SK-N-SH (cell line): ENCODE data around the gene HINFP. TPM values are rescaled to one million over a fixed set of nuclear protein-coding genes. Genes with fewer than 3 reads are reported as not detected.

Experiments
- CTCF ChIA-PET: fragments of 300-600, 350-600 bp; formaldehyde crosslinking; extraction: SDS; loops from one replicate; lab custom pipeline; 2021; lab: Yijun Ruan, JAX
- POLR2A ChIA-PET: fragments of 350-600 bp; sonication (Branson Sonifier 250); formaldehyde crosslinking; extraction: SDS; loops from one replicate; lab custom pipeline; 2020; ENCODE audit warnings: antibody characterized with exemption, inconsistent platforms; lab: Yijun Ruan, JAX
- DNase-seq: peaks from one replicate; pipeline ENCODE4 v3.0.0; 2012
- H2AFZ ChIP-seq: fragments of 200-600 bp; sonication (generic); 2 replicates; pipeline ENCODE4 v1.8.1; 2016; ENCODE audit warnings: antibody characterized with exemption, mild to moderate bottlenecking, low read depth
- H3F3A ChIP-seq: fragments of 200-600 bp; sonication (generic); replicated peaks from 2 replicates; pipeline ENCODE3; 2016; ENCODE audit warnings: antibody characterized with exemption, mild to moderate bottlenecking; ENCODE audit not compliant: insufficient read depth
- H3K27ac ChIP-seq, 2 experiments: fragments of 200-500 bp in 1 of 2; fragments of 200-600 bp in 1 of 2; sonication (Bioruptor generic) in 1 of 2; sonication (generic), shearing (Covaris generic) in 1 of 2; 2 replicates each; pipeline versions ENCODE4 v1.5.1 to v1.6.1; 2014 to 2016; ENCODE audit warnings: low read depth in 2 of 2, inconsistent platforms in 1 of 2, low read length in 1 of 2, mild to moderate bottlenecking in 1 of 2, mixed read lengths in 1 of 2
- H3K27me3 ChIP-seq: fragments of 200-600 bp; sonication (generic), shearing (Covaris generic); 2 replicates; pipeline ENCODE4 v1.6.1; 2016; ENCODE audit warnings: mixed run types; ENCODE audit not compliant: insufficient read depth
- H3K36me3 ChIP-seq, 2 experiments: fragments of 200-500 bp in 1 of 2; fragments of 200-600 bp in 1 of 2; sonication (Bioruptor generic) in 1 of 2; sonication (generic) in 1 of 2; replicated peaks in 1 of 2; 2 replicates each; pipeline versions ENCODE3 to v1.5.1; 2014 to 2016; ENCODE audit warnings: low read length in 1 of 2, mild to moderate bottlenecking in 1 of 2; ENCODE audit not compliant: insufficient read depth in 2 of 2, control insufficient read depth in 1 of 2
- H3K4me1 ChIP-seq, 2 experiments: fragments of 200-500 bp in 1 of 2; fragments of 200-600 bp in 1 of 2; sonication (Bioruptor generic) in 1 of 2; sonication (generic), shearing (Covaris generic) in 1 of 2; 2 replicates each; pipeline versions ENCODE4 v1.5.1 to v1.6.1; 2014 to 2016; ENCODE audit warnings: low read depth in 1 of 2, low read length in 1 of 2, mixed run types in 1 of 2; ENCODE audit not compliant: insufficient read depth in 2 of 2, control insufficient read depth in 1 of 2
- H3K4me2 ChIP-seq: fragments of 200-600 bp; sonication (generic), shearing (Covaris generic); 2 replicates; pipeline ENCODE4 v1.6.1; 2017; ENCODE audit warnings: mixed run types
- H3K4me3 ChIP-seq, 2 experiments: fragments of 200-500 bp in 1 of 2; fragments of 200-600 bp in 1 of 2; sonication (Bioruptor generic) in 1 of 2; sonication (generic), shearing (Covaris generic) in 1 of 2; 2 replicates each; pipeline versions ENCODE4 v1.5.1 to v1.8.1; 2014 to 2016; ENCODE audit warnings: low read depth in 2 of 2, inconsistent platforms in 1 of 2, low read length in 1 of 2, mild to moderate bottlenecking in 1 of 2, mixed read lengths in 1 of 2, moderate library complexity in 1 of 2
- H3K79me2 ChIP-seq: fragments of 200-600 bp; sonication (generic); 2 replicates; pipeline ENCODE4 v1.8.1; 2017; ENCODE audit warnings: mild to moderate bottlenecking; ENCODE audit not compliant: insufficient read depth
- H3K9ac ChIP-seq: fragments of 200-600 bp; sonication (generic); 2 replicates; pipeline ENCODE4 v1.6.1; 2017; ENCODE audit warnings: mixed run types
- H3K9me2 ChIP-seq: fragments of 200-600 bp; sonication (generic); 2 replicates; pipeline ENCODE4 v1.6.1; 2017; ENCODE audit warnings: mixed run types
- H3K9me3 ChIP-seq: fragments of 200-600 bp; sonication (generic); 2 replicates; pipeline ENCODE4 v1.6.1; 2017; ENCODE audit warnings: mixed run types, mild to moderate bottlenecking, moderate library complexity
- H4K20me1 ChIP-seq: fragments of 200-600 bp; sonication (generic); 2 replicates; pipeline ENCODE4 v1.6.1; 2017; ENCODE audit warnings: mild to moderate bottlenecking, mixed run types; ENCODE audit not compliant: insufficient read depth
- FOXJ3 ChIP-seq: sonication (generic); formaldehyde crosslinking; IDR thresholded peaks from 2 replicates; pipeline ENCODE4 v1.5.1; 2020; ENCODE audit warnings: mild to moderate bottlenecking, missing genetic modification reagents
- FOXM1 ChIP-seq: IDR thresholded peaks from 2 replicates; pipeline ENCODE4 v1.4.0; 2012; ENCODE audit warnings: low read depth, mild to moderate bottlenecking
- GABPA ChIP-seq: IDR thresholded peaks from 2 replicates; pipeline ENCODE4 v1.4.0; 2012; ENCODE audit warnings: low read depth, mild to moderate bottlenecking
- MXI1 ChIP-seq: IDR thresholded peaks from 2 replicates; pipeline ENCODE4 v1.6.1; 2012; ENCODE audit warnings: mild to moderate bottlenecking, low read depth, low read length, improper control_type of control experiment
- PBX3 ChIP-seq: IDR thresholded peaks from 2 replicates; pipeline ENCODE4; 2012
- POLR2AphosphoS5 ChIP-seq: IDR thresholded peaks from 2 replicates; pipeline ENCODE4 v1.6.1; 2012; ENCODE audit warnings: low read depth, low read length
- TCF12 ChIP-seq: IDR thresholded peaks from 2 replicates; pipeline ENCODE4 v1.4.0; 2012
- TEAD4 ChIP-seq: IDR thresholded peaks from 2 replicates; pipeline ENCODE4 v1.4.0; 2012; ENCODE audit warnings: mild to moderate bottlenecking, borderline replicate concordance; ENCODE audit not compliant: insufficient read depth
- YY1 ChIP-seq: IDR thresholded peaks from 2 replicates; pipeline ENCODE4 v1.4.0; 2012; ENCODE audit warnings: low read depth, mild to moderate bottlenecking
- WGBS: methylation state at CpG from one replicate; pipeline ENCODE4 v1.1.6; 2017; ENCODE audit warnings: low lambda C conversion rate; 5-methylcytosine and 5-hydroxymethylcytosine counted together
- polyA plus RNA-seq, 3 experiments: library from polyadenylated mRNA; depleted of rRNA; stranded (reverse); fragments of >200 nt; gene quantifications; 2 replicates each; pipeline ENCODE4 v1.2.3, GENCODE V29; 2012
- TF ChIP-seq, protein P1 (sequence below): IDR thresholded peaks from 2 replicates; pipeline ENCODE4 v1.4.0; 2012; ENCODE audit warnings: low read depth, borderline replicate concordance
- TF ChIP-seq, protein P2 (sequence below): IDR thresholded peaks from 2 replicates; pipeline ENCODE4 v1.6.1; 2012; ENCODE audit warnings: mild to moderate bottlenecking, low read depth, low read length, moderate library complexity
- TF ChIP-seq, protein P3 (sequence below): IDR thresholded peaks from 2 replicates; pipeline ENCODE4 v1.4.0; 2012; ENCODE audit warnings: low read depth, borderline replicate concordance
- TF ChIP-seq, protein P4 (sequence below): IDR thresholded peaks from 2 replicates; pipeline ENCODE4 v1.4.0; 2012; ENCODE audit warnings: low read depth

The HINFP gene
- polyA plus RNA-seq, 1 of the 3 experiments (the other 2 are of a cell fraction) = 21.8 TPM

GRCh38 chr11:119116601-119117000 lies 4.8 kb upstream of the HINFP start:
- Histone ChIP-seq H3K4me3 (no peak overlapping the region), H3K9me3 (no peaks in the 10 kb centered on the region), H2AFZ (no peak overlapping the region), H3K4me1 (peaks cover 7 to 9% of the 10 kb centered on the region in 2 experiments; a peak in 3 of 4 replicates), H3K36me3 (peaks cover 0 to 41% of the 10 kb centered on the region in 2 experiments), H4K20me1 (no peaks in the 10 kb centered on the region), H3K9ac (no peak overlapping the region), H3F3A (peaks cover 12% of the 10 kb centered on the region), H3K27me3 (no peaks in the 10 kb centered on the region), H3K27ac (no peak overlapping the region), H3K79me2 (peaks cover 2% of the 10 kb centered on the region), H3K9me2 (no peaks in the 10 kb centered on the region), H3K4me2 (no peak overlapping the region)
- ChIA-PET POLR2A (no interaction called here), CTCF (interaction anchor here (0.6 to 2.0 kb wide), 2 partner anchors 14 kb away, joined by 3 to 6 read pairs; partner anchors contain the start of gene DPAGT1)
- no peak for DNase-seq
- TF ChIP-seq, protein P1, sequence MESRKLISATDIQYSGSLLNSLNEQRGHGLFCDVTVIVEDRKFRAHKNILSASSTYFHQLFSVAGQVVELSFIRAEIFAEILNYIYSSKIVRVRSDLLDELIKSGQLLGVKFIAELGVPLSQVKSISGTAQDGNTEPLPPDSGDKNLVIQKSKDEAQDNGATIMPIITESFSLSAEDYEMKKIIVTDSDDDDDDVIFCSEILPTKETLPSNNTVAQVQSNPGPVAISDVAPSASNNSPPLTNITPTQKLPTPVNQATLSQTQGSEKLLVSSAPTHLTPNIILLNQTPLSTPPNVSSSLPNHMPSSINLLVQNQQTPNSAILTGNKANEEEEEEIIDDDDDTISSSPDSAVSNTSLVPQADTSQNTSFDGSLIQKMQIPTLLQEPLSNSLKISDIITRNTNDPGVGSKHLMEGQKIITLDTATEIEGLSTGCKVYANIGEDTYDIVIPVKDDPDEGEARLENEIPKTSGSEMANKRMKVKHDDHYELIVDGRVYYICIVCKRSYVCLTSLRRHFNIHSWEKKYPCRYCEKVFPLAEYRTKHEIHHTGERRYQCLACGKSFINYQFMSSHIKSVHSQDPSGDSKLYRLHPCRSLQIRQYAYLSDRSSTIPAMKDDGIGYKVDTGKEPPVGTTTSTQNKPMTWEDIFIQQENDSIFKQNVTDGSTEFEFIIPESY = no peak
- TF ChIP-seq, protein P2, sequence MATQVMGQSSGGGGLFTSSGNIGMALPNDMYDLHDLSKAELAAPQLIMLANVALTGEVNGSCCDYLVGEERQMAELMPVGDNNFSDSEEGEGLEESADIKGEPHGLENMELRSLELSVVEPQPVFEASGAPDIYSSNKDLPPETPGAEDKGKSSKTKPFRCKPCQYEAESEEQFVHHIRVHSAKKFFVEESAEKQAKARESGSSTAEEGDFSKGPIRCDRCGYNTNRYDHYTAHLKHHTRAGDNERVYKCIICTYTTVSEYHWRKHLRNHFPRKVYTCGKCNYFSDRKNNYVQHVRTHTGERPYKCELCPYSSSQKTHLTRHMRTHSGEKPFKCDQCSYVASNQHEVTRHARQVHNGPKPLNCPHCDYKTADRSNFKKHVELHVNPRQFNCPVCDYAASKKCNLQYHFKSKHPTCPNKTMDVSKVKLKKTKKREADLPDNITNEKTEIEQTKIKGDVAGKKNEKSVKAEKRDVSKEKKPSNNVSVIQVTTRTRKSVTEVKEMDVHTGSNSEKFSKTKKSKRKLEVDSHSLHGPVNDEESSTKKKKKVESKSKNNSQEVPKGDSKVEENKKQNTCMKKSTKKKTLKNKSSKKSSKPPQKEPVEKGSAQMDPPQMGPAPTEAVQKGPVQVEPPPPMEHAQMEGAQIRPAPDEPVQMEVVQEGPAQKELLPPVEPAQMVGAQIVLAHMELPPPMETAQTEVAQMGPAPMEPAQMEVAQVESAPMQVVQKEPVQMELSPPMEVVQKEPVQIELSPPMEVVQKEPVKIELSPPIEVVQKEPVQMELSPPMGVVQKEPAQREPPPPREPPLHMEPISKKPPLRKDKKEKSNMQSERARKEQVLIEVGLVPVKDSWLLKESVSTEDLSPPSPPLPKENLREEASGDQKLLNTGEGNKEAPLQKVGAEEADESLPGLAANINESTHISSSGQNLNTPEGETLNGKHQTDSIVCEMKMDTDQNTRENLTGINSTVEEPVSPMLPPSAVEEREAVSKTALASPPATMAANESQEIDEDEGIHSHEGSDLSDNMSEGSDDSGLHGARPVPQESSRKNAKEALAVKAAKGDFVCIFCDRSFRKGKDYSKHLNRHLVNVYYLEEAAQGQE = no peak
- TF ChIP-seq FOXJ3 (CRISPR knock-in tag) = no peak
- TF ChIP-seq, protein P3, sequence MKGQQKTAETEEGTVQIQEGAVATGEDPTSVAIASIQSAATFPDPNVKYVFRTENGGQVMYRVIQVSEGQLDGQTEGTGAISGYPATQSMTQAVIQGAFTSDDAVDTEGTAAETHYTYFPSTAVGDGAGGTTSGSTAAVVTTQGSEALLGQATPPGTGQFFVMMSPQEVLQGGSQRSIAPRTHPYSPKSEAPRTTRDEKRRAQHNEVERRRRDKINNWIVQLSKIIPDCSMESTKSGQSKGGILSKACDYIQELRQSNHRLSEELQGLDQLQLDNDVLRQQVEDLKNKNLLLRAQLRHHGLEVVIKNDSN = no peak
- WGBS = 56% methylated on average over 5 of the region's 5 CpGs

GRCh38 chr11:119117004-119117706 lies 4.2 kb upstream of the HINFP start:
- Histone ChIP-seq H3K4me1 (peaks cover 7 to 11% of the 10 kb centered on the region in 2 experiments; a peak in 3 of 4 replicates), H2AFZ (no peak overlapping the region), H3K79me2 (peaks cover 7% of the 10 kb centered on the region), H3K27me3 (no peaks in the 10 kb centered on the region), H3K9ac (no peak overlapping the region), H3K4me2 (no peak overlapping the region), H3K36me3 (peaks cover 0 to 36% of the 10 kb centered on the region in 2 experiments), H3K9me3 (no peaks in the 10 kb centered on the region), H3K9me2 (no peaks in the 10 kb centered on the region), H4K20me1 (no peaks in the 10 kb centered on the region), H3K27ac (no peak overlapping the region), H3K4me3 (no peak overlapping the region), H3F3A (peaks cover 12% of the 10 kb centered on the region)
- DNase-seq = no peak
- WGBS = 98% methylated on average over 3 of the region's 3 CpGs
- POLR2A ChIA-PET = no interaction called here
- TF ChIP-seq GABPA = no peak
- TF ChIP-seq, protein P4, sequence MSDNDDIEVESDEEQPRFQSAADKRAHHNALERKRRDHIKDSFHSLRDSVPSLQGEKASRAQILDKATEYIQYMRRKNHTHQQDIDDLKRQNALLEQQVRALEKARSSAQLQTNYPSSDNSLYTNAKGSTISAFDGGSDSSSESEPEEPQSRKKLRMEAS = no peak
- TF ChIP-seq TEAD4 = no peak
- no peak for TF ChIP-seq PBX3
- TF ChIP-seq YY1 = no peak
- TF ChIP-seq MXI1 = no peak
- no peak for TF ChIP-seq POLR2AphosphoS5
- TF ChIP-seq TCF12 = no peak
- no peak for TF ChIP-seq FOXM1
- CTCF ChIA-PET = interaction anchor here (0.6 kb wide), 1 partner anchor 15 kb away, joined by 3 read pairs; no protein-coding TSS in a partner anchor
